HEK293T (cell line): ENCODE data around the gene C1orf167.

ENCODE experiments used
- ARNT ChIP-seq: fragments of 450-650 bp; IDR thresholded peaks from 2 replicates; pipeline ENCODE4 v1.6.1; 2017; ENCODE audit warnings: mild to moderate bottlenecking
- CTBP1 ChIP-seq: fragments of 450-650 bp; IDR thresholded peaks from 2 replicates; pipeline ENCODE4 v1.6.1; 2016; ENCODE audit warnings: borderline replicate concordance
- FOXA1 ChIP-seq: fragments of 450-650 bp; IDR thresholded peaks from 2 replicates; pipeline ENCODE4 v1.6.1; 2016; ENCODE audit warnings: mild to moderate bottlenecking
- FOXK2 ChIP-seq: fragments of 450-650 bp; IDR thresholded peaks from 2 replicates; pipeline ENCODE4 v1.6.1; 2016; ENCODE audit warnings: mild to moderate bottlenecking
- FOXM1 ChIP-seq: fragments of 450-650 bp; IDR thresholded peaks from 2 replicates; pipeline ENCODE4 v1.6.1; 2017; ENCODE audit warnings: mild to moderate bottlenecking, borderline replicate concordance
- SP1 ChIP-seq: fragments of 450-650 bp; IDR thresholded peaks from 2 replicates; pipeline ENCODE4 v1.6.1; 2017

DNA sequence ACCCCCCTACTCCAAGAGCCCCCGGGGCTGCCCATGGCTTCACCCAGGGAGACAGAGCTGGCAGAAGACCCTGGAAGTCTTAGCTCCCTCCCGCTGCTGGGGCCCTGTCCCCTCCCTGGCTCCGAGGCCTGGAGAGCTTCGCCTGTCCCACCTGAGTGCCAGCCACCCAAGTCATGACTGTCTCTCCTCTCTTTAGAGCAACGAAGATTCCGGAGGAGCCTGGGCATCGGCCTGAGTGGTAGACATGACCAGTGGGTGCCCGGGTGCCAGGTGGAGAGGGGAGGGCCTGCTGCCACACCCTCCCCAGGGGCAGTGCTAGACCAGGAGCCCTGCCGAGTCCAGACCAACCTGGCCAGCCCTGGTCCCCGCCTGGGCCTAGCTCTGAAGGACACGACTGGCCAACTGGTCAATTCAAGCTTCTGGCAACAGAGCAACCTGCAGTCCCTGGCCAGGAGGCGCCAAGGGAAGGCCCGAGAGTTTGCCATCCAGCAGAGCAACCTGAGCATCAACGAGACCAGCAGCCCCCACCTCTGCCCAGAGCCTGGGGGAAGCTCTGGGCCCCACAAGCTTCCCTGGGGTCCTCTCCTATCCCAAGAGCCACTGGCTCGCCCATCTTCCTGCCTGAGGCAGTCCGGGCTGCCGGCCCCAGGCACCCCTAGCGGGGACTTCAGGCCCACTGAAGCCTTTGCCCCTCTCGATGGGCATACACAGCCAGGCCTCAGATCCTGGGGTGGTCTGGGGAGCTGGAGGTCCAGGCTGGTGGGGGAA lies 3.9 kb downstream of the C1orf167 start:
- TF ChIP-seq FOXK2 (no peak), SP1 (no peak), CTBP1 (no peak), FOXM1 (no peak), ARNT (no peak), FOXA1 (no peak)
